Central memory CD4-positive, alpha-beta T cell (primary cell): ENCODE data around the gene SLIT3.

ENCODE experiments used
- DNase-seq: peaks from one replicate; pipeline ENCODE4 v3.0.0; 2022

SLIT3 gene

DNA sequence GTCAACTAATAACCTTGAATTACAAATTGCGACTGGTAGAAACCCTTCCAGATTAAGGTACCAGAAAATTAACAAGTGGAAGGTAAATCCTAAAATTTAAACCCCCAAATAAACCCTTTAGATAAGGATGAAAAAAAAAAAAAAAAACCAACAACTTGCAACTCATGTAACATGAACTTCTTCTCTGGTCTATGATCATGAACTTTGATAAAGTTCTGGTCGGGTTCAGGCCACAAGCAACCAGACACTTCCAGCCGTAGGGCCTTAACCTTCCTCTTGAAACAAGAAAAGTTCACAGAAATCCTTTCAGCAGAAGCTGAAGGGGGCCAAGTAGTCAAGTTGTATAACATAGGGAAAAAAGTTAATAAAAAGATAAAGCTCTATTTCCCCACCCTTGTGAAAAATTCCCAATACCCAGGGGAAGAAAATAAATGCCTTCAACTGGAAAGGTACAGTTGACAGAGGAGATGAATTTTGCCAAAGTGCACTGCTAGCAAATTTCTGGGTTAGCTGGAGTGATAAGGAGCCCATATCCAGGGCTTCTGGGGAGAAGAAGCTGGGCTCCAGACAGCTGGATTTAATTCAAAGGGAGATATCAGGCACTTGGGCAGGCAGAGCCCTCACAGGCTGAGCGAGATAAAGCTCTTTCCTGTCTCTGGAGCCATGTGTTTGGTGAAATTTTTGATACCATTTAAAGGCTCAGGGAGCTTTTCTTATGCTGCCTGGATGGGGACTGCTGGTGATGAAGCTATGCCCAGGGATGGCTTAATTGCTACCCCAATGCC, 487.6 kb downstream of the SLIT3 start:
- DNase-seq, result no peak

DNA sequence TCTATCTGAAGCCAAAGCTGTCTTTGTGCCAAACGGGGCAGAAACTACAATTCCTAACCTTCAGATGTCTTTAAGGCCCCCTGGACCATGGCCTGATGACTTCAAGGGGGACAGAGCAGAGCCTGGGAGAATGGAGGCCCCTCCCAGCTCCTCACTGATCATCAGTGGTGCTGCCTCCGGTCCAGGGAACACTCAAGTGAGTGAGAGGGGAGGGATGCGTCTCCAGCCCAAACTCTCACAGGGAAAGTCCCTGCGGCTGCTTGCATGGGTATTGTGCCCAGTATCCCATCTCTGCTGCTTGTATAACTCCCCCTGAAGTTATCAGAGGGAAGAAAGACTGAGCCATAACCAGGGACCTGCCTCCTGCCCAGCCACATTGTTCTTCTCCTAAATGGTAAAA, 490.3 kb downstream of the SLIT3 start:
- no peak for DNase-seq

DNA sequence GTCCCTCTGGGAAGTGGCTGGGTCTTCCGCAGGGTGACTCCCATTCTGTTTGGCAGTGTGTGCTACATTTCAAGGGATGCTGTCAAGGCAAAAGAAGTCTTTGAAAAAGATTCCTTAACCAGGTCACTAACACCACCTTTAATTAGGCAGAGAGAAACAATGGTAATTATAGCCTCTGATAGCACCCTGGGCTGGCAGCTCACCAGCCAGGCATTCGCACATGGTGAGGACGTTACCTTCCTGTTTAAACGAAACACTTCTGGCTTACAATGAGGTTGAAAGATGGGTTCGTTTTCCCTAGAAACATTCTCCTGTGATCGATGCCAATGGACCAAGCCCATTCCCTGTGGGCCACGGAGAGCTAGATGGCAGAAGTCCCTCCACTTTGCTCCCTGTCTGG, 491.7 kb downstream of the SLIT3 start:
- DNase-seq, result no peak

DNA sequence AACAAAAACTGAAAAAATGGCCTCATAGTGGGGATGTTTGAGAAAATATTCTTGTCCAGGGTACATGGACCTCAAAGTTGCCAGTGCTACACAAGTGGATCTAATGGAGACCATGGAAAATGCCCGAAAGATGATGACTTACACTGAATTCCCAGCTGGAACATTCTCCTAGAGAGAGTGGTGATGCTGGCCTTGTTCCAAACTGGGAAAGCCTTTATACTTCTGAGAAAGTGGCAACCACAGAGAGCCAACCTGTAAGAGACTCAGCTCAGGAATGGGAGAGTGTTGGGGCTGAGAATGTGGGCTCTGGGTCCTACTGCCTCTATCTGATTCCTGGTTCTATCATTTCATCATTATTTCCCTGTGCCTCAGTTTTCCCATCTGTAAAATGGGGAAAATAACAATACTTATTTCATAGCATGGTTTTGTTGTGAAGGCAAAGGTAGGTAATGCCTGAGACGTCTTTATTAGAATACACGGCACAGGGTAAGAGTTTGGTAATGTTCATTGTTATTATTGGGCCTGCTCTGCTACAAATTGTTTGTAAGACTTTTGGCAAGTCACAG, 492.8 kb downstream of the SLIT3 start:
- DNase-seq, result no peak

DNA sequence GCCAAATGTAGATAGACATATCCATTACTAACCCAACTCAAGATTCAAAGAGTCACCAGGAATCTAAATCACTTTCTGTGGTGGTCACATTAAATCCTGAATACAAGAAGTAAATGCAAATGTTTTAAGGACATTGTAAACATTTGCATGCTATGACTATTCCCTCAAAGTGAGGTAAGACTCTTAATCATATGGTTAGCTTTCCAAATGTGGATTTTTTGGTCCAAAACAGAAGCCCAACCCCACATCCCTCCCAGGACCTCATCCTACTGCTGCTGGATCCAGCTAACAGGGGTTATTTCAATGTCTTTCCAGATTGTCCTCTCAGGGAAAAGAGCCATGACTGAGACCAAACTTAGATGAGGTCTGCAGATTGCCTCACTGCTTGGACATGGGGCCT, 493.7 kb downstream of the SLIT3 start:
- DNase-seq, result no peak

DNA sequence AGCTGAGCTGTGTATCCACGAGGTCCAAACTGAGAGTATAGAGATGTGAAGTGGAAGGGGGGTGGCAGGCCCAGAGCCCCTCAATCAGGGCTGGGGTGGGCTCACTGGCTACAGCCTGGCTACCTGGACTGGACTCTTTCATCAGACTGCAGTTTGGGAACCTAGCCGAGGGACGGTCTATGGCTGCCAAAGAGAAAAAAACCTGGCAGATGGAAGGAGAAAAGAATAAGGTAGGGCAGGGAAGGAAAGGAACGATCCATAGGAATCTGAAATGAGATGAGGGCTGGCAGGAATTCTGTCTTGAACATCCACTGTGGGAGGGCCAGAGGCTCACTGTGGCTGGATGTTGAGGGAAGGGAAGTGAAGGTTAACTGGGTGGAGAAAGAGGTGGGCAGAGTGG, 497.4 kb downstream of the SLIT3 start:
- DNase-seq, result no peak

DNA sequence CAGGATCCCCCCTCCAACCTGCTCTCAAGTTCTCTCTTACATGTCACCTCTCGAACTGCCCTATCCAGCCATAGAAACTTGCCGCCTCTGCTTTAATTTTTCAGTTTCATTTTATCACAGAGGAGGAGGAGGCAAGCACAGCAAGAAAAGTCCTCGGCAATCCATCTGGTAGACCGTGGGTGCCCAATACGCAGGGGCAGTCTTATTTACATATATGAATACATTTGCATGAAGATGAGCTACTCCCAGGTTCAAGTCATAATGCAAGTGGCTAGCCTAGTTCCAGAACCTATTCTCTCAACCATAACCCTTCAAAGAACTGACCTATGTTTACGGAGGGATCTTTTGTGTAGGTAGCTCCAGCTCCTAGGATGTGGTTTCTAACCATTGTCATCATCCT, 498.6 kb downstream of the SLIT3 start:
- no peak for DNase-seq

DNA sequence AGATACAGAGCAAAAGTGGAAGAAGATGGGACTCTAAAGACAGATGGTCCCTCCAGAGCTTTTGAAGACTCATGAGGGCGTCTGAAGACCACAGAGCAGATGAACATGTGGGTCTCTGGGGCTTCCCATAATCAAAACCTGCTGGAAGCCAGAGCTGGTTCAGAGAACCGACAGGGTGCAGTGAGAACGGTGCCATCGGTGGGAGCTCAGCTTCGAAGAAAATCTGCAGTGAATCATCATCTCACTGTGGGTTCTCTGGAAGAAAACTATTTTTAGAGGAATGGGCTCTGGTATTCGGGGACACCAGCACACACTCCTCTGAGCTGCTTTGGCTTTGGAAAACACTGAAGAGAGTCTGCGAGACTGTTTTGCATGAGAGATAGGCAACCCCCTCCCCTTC, 499.4 kb downstream of the SLIT3 start:
- no peak for DNase-seq

DNA sequence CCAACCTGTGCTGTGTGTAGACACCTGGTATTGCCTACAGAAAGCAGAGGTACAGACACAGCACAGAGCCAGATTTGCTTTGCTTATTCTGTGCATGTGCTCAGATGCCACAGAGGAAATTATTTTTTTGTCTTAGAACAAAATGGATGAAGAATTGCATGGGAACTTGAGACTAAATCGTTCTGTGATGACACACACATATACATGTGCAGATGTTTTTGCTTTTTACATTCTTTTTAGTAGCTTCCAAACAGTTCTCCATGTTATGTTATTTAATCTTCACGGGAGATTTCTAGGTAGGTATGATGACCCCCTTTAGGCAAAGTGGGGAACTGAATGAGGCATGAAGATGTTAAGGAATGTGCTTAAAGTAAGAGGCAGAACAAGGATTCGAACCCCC, 500.2 kb downstream of the SLIT3 start:
- DNase-seq, result no peak

DNA sequence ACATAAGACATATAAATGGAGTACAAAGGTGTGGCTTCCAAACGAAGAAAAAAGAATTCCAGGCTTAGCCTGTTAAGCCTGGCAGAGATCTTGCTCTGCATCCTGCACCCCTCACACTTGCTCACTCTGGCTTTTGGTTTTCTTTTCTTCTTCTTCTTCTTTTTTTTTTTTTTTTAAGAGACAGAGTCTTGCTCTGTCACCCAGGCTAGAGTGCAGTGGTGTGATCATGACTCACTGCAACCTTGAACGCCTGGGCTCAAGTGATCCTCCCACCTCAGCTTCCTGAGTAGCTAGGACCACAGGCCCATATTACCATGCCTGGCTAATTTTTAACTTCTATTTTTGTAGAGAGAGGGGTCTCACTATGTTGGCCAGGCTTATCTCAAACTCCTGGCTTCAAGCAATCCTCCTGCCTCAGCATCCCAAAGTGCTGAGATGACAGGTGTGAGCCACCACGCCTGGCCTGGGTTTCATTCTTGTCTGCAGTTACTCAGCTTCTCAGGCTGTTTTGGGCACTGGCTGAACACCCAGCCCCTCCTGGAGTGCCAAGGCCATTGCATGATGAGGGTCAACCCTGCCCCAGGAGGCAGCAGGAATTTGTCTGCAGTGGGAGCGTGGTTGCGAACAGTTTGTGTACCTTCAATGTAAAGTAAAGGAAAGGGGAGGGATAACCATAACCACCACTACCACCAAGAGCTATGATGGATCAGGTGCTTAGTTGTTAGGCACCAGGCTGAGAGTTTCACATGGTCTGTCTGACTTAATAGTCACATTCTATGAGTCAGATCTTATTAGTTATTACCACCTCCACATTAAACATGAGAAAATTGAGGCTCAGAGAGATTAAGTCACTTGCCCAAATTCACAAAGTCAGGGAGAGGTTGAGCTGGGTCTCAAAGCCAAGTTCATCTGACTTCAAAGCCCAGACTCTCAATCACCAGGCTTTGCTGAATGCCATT, 502.6 kb downstream of the SLIT3 start:
- no peak for DNase-seq

DNA sequence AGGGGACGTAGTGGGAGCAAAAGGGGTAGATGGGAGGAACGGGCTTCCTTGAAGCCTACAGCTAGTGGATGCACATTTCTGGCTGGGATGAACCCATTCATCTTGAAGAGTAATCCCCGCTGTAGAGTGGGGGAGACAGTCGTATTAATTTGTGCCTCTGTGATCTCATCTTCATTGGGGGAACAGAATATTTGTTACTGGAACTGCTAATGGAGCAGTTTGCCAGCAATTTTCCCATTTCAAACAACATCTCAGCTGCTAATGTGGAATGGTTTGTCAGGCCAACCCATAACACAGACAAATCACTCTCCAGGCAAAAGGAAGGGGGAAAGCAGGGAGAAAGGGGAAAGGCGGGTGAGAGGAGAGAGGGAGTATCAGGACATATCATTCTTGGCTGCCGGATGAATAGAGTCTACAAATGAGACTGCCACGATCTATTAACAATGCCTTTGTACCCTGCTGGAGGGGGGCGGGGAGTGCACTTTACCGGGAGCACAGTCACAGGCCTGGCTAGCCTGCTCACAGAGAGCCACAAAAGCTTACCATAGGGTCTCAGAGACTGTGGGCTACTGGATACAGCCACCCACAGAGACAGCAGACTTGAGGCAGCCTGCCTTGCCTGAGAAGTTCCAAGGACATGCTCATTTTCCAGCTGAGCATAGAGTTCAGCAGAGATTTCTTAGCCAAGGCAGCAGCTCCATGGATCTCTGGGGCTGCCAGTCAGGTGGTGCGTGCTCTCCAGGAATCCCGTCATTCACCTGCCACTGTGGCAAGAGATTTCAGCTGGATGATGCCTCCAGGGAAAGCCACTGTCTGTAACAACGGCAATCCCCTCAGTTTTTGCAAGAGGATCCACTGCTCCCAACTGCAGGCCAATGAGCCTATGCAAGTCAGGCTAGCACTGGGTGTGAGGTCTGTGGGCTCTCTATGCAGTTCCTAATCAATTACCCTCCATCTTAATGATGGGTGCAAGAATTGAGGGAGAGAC, 504.1 kb downstream of the SLIT3 start:
- DNase-seq, result no peak

DNA sequence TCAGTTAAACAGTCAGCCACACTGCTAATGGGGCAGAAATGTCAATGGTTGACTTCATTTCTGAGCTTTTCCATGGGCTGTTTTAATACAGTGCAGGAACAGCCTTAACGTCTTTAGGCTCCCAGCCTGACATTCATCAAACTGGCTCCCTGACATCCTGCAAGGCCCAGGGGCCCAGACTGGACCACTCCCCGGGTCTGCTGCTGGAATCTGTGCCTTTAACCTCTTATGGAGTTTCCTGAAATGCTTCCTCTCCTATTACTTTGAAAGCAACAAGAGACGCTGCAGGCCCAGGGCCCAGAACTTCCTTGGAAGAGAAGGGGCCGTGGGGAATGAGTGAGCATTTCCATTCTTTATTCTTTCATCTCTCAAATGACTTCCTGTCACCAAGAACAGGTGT, 504.9 kb downstream of the SLIT3 start:
- no peak for DNase-seq

DNA sequence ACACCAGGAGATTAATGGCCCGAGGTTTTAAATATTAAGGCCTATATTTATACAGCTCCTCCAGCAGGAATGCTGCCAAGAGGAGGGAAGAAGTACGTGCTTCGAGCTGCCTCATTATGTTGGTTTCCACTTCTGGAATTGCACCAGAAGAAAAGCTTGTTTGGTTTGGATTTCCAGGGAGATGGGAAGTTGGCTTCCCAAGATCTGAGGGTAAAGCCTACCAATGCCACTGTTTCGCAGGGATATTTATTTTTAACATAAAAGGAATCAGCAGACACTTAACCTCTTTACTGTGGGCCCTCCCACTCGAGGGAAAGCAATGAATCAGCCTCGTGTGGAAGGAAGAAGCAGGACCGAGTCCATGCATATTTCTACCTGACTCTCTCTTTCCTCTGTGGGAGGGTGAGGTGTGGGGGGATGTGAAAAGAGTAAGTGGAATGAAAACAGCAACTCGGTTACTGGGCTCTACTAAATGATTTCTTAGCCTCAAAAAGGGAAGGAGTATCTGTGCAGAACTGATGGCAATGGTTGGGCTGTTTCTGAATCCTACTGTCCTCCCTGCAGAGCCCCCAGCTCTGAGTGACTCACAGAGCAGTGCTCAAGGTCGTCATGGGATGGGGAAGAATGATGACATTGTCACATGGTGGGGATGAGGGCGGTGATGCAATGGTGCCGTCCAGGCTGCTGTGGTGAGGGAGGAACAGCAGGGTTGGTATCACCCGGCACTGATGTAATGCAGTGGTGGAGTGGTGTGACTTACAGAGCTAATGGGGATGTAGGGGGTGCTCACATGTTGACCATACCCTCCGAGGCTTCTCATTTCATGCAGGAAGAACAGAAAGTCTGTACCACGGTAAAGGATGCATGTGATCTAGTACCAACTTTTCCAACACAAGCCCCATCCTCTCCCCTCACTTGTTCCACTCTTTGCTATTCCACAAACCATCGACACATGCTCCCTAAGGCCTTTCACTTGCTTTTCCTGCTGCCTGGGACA, 506.8 kb downstream of the SLIT3 start:
- DNase-seq, result no peak

DNA sequence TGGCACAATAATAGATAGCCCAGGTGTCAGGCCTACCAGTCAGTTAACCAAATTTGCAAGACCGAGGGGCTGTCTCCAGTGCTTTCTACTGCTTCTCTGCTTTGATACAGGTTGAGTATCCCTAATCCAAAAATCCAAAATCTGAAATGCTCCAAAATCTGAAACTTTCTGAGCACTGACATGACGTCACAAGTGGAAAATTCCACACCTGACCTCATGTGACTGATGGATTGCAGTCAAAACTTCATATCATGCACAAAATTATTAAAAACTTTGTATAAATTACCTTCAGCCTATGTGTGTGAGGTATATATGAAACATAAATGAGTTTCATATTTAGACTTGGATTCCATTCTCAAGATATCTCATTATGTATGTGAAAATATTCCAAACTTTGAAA, 508.3 kb downstream of the SLIT3 start:
- DNase-seq, result no peak

DNA sequence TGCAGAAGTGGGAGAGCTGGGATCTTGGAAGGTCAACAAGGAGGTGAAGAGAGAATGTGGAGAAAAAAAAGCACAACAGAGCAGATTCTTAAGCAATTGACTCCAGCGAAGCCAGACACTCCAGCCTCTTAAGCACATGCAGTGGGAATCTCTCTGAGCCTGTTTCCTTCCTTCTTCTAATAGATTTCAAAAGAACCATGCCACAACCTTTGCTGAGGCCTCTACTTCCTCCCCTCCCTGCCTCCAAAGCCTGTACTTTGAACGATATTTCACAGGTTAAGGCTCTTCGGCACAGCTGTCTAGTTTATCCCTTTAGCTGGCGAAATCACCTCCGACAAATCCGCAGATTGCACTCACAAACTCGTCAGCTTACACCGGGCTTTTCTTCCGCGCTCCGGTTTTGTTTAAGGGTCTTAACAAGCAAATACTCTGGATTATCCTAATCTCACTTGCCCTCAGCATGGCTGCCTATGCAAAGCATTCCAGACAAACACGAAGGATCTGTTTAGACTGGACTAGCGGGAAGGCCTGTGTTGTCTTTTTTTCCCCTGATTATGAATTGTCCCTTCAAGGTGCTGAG, 510.2 kb downstream of the SLIT3 start:
- DNase-seq, result no peak

DNA sequence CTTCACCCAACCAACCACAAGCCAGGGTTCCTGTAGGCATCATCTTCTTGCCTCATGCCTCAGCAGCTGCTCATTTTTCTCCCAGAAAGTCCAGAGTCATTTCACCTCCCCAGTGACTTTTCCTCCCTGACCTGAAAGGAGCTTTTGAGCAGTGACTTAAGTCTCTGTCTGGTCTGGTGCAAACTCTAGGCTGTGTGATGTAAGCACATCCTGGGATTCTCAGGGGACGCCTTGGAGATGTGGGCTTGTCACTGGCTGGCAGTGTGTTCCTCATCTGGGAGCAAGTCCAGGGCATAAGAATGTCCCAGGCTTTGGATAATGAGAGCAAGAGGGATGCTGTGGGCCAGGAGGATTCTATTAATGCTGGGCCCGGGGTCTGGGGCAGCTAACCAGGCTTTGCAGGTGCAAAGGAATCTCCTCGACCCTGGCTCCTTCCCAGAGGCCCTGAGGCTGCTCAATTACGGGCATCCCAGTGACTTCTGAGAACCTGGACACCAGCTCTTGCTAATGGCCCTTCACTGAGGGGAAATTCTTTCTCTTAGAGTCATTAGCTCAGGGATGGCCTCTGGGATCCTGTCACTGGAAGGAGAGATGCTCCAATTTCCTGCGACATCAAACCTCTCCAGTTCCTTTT, 510.8 kb downstream of the SLIT3 start:
- DNase-seq, result no peak

DNA sequence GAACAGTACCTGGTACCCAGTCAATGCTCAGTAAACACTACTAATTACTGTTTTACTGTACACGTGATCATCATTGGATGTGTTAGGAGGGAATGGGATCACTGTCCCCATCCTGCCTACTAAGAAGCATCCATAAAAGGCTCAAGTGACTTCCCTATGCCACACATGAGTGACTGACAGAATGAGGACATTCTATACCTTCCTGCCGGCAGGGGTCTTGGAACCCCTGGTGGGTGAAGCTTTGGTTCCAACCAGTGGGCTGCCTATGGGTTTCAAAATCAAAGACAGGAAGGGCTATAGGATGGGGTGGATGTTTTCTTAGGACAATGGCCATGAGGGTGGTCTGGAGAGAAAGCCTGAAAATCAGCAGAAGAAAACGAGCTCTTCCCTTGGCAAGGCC, 512.2 kb downstream of the SLIT3 start:
- no peak for DNase-seq

DNA sequence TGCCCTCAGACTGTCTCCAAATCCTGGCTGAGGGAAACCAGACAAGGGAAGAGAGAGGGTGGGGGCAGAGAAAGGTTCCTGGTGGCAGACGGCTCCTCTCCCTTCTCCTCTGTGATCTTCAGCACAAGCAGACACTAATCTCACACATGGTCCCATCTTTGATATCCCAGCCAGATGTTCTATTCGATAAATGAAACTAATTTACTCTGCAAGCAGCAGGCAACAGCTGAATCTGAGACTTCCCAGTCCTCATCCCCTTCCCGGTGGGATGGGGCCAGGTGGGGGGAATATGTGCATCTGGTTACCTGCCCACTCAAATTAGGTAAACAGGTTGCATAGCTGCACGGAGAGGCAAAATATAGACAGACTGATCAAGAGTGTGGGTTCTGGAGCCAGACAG, 512.8 kb downstream of the SLIT3 start:
- DNase-seq, result no peak

DNA sequence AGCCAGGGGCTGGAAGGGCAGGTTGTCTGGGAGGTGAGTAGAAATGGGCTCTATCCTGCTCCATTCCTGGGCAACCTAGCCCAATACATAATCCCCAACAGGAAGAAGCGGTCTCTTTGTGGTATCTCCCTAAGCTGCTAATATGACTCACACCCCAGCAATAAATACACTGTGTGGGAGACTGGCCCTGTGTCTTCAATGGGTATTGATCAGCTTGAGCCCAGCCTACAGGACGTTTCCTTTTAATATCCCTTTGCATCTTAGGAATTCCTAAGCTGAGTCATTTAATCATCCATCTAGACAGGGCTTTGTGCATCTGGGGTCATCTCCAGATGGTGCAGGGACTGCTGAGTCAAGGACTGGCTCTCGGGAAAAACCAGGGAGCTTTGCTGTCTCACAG, 514.8 kb downstream of the SLIT3 start:
- no peak for DNase-seq

DNA sequence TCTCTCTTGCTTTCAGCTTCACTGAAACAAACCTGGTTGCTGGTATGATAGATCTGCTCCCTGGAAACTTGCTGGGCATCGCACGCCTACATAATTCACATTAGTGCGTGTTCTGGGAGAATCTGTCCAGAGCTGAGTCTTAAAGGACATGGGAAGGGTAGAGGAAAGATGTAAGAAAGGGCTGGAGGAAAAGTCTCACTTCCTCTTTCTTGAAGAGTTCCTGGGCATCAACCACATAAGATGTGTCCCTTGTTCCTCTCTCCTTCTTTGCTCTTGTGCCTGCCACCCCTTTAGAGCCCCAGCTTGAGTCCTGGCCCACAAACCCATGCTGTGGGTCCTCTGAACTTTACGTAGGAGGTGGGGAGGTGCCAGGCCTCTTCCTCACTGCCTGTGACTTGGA, 516.5 kb downstream of the SLIT3 start:
- DNase-seq, result no peak
